ENCODE measurements around the gene LARGE1.

The LARGE1 gene

GRCh38 chr22:33438273-33438672 lies 482.0 kb downstream of the LARGE1 start:
- DNase-seq (ENCODE audit: low read depth in 2 of 3, low spot score in 2 of 3): no peak

- no peak for DNase-seq (ENCODE audit: low read depth in 2 of 3, low spot score in 2 of 3)
Measured at GRCh38 chr22:33431300-33431699, 489.0 kb downstream of the LARGE1 start.

GRCh38 chr22:33429281-33429680 lies 491.0 kb downstream of the LARGE1 start:
- no peak for DNase-seq (ENCODE audit: low read depth in 2 of 3, low spot score in 2 of 3)

GRCh38 chr22:33427461-33427860 lies 492.8 kb downstream of the LARGE1 start:
- DNase-seq (ENCODE audit: low read depth in 2 of 3, low spot score in 2 of 3): no peak

GRCh38 chr22:33426451-33426850 lies 493.8 kb downstream of the LARGE1 start:
- no peak for DNase-seq (ENCODE audit: low read depth in 2 of 3, low spot score in 2 of 3)

- no peak for DNase-seq (ENCODE audit: low read depth in 2 of 3, low spot score in 2 of 3)
Measured at GRCh38 chr22:33421859-33422258, 498.4 kb downstream of the LARGE1 start.

GRCh38 chr22:33418484-33418883 lies 501.8 kb downstream of the LARGE1 start:
- no peak for DNase-seq (ENCODE audit: low read depth in 2 of 3, low spot score in 2 of 3)

GRCh38 chr22:33415401-33415800 lies 504.9 kb downstream of the LARGE1 start:
- no peak for DNase-seq (ENCODE audit: low read depth in 2 of 3, low spot score in 2 of 3)

GRCh38 chr22:33409079-33409478 lies 511.2 kb downstream of the LARGE1 start:
- DNase-seq (ENCODE audit: low read depth in 2 of 3, low spot score in 2 of 3): no peak

GRCh38 chr22:33405194-33405593 lies 515.1 kb downstream of the LARGE1 start:
- no peak for DNase-seq (ENCODE audit: low read depth in 2 of 3, low spot score in 2 of 3)

- DNase-seq (ENCODE audit: low read depth in 2 of 3, low spot score in 2 of 3): no peak
Measured at GRCh38 chr22:33404723-33405122, 515.6 kb downstream of the LARGE1 start.

GRCh38 chr22:33402325-33402724 lies 518.0 kb downstream of the LARGE1 start:
- no peak for DNase-seq (ENCODE audit: low read depth in 2 of 3, low spot score in 2 of 3)

GRCh38 chr22:33401291-33401690 lies 519.0 kb downstream of the LARGE1 start:
- DNase-seq (ENCODE audit: low read depth in 2 of 3, low spot score in 2 of 3): no peak

GRCh38 chr22:33400891-33401290 lies 519.4 kb downstream of the LARGE1 start:
- no peak for DNase-seq (ENCODE audit: low read depth in 2 of 3, low spot score in 2 of 3)

GRCh38 chr22:33400061-33400840 lies 520.0 kb downstream of the LARGE1 start:
- DNase-seq (ENCODE audit: low read depth in 2 of 3, low spot score in 2 of 3): no peak

GRCh38 chr22:33397381-33397907 lies 522.8 kb downstream of the LARGE1 start:
- DNase-seq (ENCODE audit: low read depth in 2 of 3, low spot score in 2 of 3): no peak

- no peak for DNase-seq (ENCODE audit: low read depth in 2 of 3, low spot score in 2 of 3)
Measured at GRCh38 chr22:33393432-33393831, 526.8 kb downstream of the LARGE1 start.

GRCh38 chr22:33391298-33391697 lies 529.0 kb downstream of the LARGE1 start:
- DNase-seq (ENCODE audit: low read depth in 2 of 3, low spot score in 2 of 3): no peak

- DNase-seq (ENCODE audit: low read depth in 2 of 3, low spot score in 2 of 3): no peak
Measured at GRCh38 chr22:33389936-33390335, 530.3 kb downstream of the LARGE1 start.

GRCh38 chr22:33386270-33386669 lies 534.0 kb downstream of the LARGE1 start:
- no peak for DNase-seq (ENCODE audit: low read depth in 2 of 3, low spot score in 2 of 3)

GRCh38 chr22:33385611-33386010 lies 534.7 kb downstream of the LARGE1 start:
- DNase-seq (ENCODE audit: low read depth in 2 of 3, low spot score in 2 of 3): no peak

GRCh38 chr22:33382436-33382835 lies 537.8 kb downstream of the LARGE1 start:
- no peak for DNase-seq (ENCODE audit: low read depth in 2 of 3, low spot score in 2 of 3)

Data from activated CD8-positive, alpha-beta memory T cell treated with anti-CD3 and anti-CD28 coated beads for 48 hours (primary cell).